SK-N-SH (cell line): ENCODE measurements around the gene COL4A2. TPM values are rescaled to one million over a fixed set of nuclear protein-coding genes. Genes with fewer than 3 reads are reported as not detected.

ENCODE experiments used
- CTCF ChIA-PET: fragments of 300-600, 350-600 bp; formaldehyde crosslinking; extraction: SDS; loops from one replicate; lab custom pipeline; 2021; lab: Yijun Ruan, JAX
- POLR2A ChIA-PET: fragments of 350-600 bp; sonication (Branson Sonifier 250); formaldehyde crosslinking; extraction: SDS; loops from one replicate; lab custom pipeline; 2020; ENCODE audit warnings: antibody characterized with exemption, inconsistent platforms; lab: Yijun Ruan, JAX
- DNase-seq: peaks from one replicate; pipeline ENCODE4 v3.0.0; 2012
- H2AFZ ChIP-seq: fragments of 200-600 bp; sonication (generic); 2 replicates; pipeline ENCODE4 v1.8.1; 2016; ENCODE audit warnings: antibody characterized with exemption, mild to moderate bottlenecking, low read depth
- H3F3A ChIP-seq: fragments of 200-600 bp; sonication (generic); replicated peaks from 2 replicates; pipeline ENCODE3; 2016; ENCODE audit warnings: antibody characterized with exemption, mild to moderate bottlenecking; ENCODE audit not compliant: insufficient read depth
- H3K27ac ChIP-seq, 2 experiments: fragments of 200-500 bp in 1 of 2; fragments of 200-600 bp in 1 of 2; sonication (Bioruptor generic) in 1 of 2; sonication (generic), shearing (Covaris generic) in 1 of 2; 2 replicates each; pipeline versions ENCODE4 v1.5.1 to v1.6.1; 2014 to 2016; ENCODE audit warnings: low read depth in 2 of 2, inconsistent platforms in 1 of 2, low read length in 1 of 2, mild to moderate bottlenecking in 1 of 2, mixed read lengths in 1 of 2
- H3K27me3 ChIP-seq: fragments of 200-600 bp; sonication (generic), shearing (Covaris generic); 2 replicates; pipeline ENCODE4 v1.6.1; 2016; ENCODE audit warnings: mixed run types; ENCODE audit not compliant: insufficient read depth
- H3K36me3 ChIP-seq, 2 experiments: fragments of 200-500 bp in 1 of 2; fragments of 200-600 bp in 1 of 2; sonication (Bioruptor generic) in 1 of 2; sonication (generic) in 1 of 2; replicated peaks in 1 of 2; 2 replicates each; pipeline versions ENCODE3 to v1.5.1; 2014 to 2016; ENCODE audit warnings: low read length in 1 of 2, mild to moderate bottlenecking in 1 of 2; ENCODE audit not compliant: insufficient read depth in 2 of 2, control insufficient read depth in 1 of 2
- H3K4me1 ChIP-seq, 2 experiments: fragments of 200-500 bp in 1 of 2; fragments of 200-600 bp in 1 of 2; sonication (Bioruptor generic) in 1 of 2; sonication (generic), shearing (Covaris generic) in 1 of 2; 2 replicates each; pipeline versions ENCODE4 v1.5.1 to v1.6.1; 2014 to 2016; ENCODE audit warnings: low read depth in 1 of 2, low read length in 1 of 2, mixed run types in 1 of 2; ENCODE audit not compliant: insufficient read depth in 2 of 2, control insufficient read depth in 1 of 2
- H3K4me2 ChIP-seq: fragments of 200-600 bp; sonication (generic), shearing (Covaris generic); 2 replicates; pipeline ENCODE4 v1.6.1; 2017; ENCODE audit warnings: mixed run types
- H3K4me3 ChIP-seq, 2 experiments: fragments of 200-500 bp in 1 of 2; fragments of 200-600 bp in 1 of 2; sonication (Bioruptor generic) in 1 of 2; sonication (generic), shearing (Covaris generic) in 1 of 2; 2 replicates each; pipeline versions ENCODE4 v1.5.1 to v1.8.1; 2014 to 2016; ENCODE audit warnings: low read depth in 2 of 2, inconsistent platforms in 1 of 2, low read length in 1 of 2, mild to moderate bottlenecking in 1 of 2, mixed read lengths in 1 of 2, moderate library complexity in 1 of 2
- H3K79me2 ChIP-seq: fragments of 200-600 bp; sonication (generic); 2 replicates; pipeline ENCODE4 v1.8.1; 2017; ENCODE audit warnings: mild to moderate bottlenecking; ENCODE audit not compliant: insufficient read depth
- H3K9ac ChIP-seq: fragments of 200-600 bp; sonication (generic); 2 replicates; pipeline ENCODE4 v1.6.1; 2017; ENCODE audit warnings: mixed run types
- H3K9me2 ChIP-seq: fragments of 200-600 bp; sonication (generic); 2 replicates; pipeline ENCODE4 v1.6.1; 2017; ENCODE audit warnings: mixed run types
- H3K9me3 ChIP-seq: fragments of 200-600 bp; sonication (generic); 2 replicates; pipeline ENCODE4 v1.6.1; 2017; ENCODE audit warnings: mixed run types, mild to moderate bottlenecking, moderate library complexity
- H4K20me1 ChIP-seq: fragments of 200-600 bp; sonication (generic); 2 replicates; pipeline ENCODE4 v1.6.1; 2017; ENCODE audit warnings: mild to moderate bottlenecking, mixed run types; ENCODE audit not compliant: insufficient read depth
- FOSL2 ChIP-seq: IDR thresholded peaks from 2 replicates; pipeline ENCODE4 v1.4.0; 2012; ENCODE audit warnings: low read depth, mild to moderate bottlenecking, moderate library complexity, borderline replicate concordance
- FOXJ3 ChIP-seq: sonication (generic); formaldehyde crosslinking; IDR thresholded peaks from 2 replicates; pipeline ENCODE4 v1.5.1; 2020; ENCODE audit warnings: mild to moderate bottlenecking, missing genetic modification reagents
- FOXM1 ChIP-seq: IDR thresholded peaks from 2 replicates; pipeline ENCODE4 v1.4.0; 2012; ENCODE audit warnings: low read depth, mild to moderate bottlenecking
- GATA2 ChIP-seq: sonication (generic); formaldehyde crosslinking; IDR thresholded peaks from 2 replicates; pipeline ENCODE4 v1.5.0; 2020; ENCODE audit warnings: mild to moderate bottlenecking, missing genetic modification reagents
- JUND ChIP-seq: IDR thresholded peaks from 2 replicates; pipeline ENCODE4 v1.4.0; 2012
- MAX ChIP-seq: IDR thresholded peaks from 2 replicates; pipeline ENCODE4 v1.4.0; 2012; ENCODE audit warnings: low read depth
- NFIC ChIP-seq: IDR thresholded peaks from 2 replicates; pipeline ENCODE4 v1.4.0; 2012; ENCODE audit warnings: borderline replicate concordance
- PBX3 ChIP-seq: IDR thresholded peaks from 2 replicates; pipeline ENCODE4; 2012
- POLR2AphosphoS5 ChIP-seq: IDR thresholded peaks from 2 replicates; pipeline ENCODE4 v1.6.1; 2012; ENCODE audit warnings: low read depth, low read length
- RAD21 ChIP-seq: IDR thresholded peaks from 2 replicates; pipeline ENCODE4 v1.6.1; 2012; ENCODE audit warnings: mild to moderate bottlenecking, low read length
- TEAD4 ChIP-seq: IDR thresholded peaks from 2 replicates; pipeline ENCODE4 v1.4.0; 2012; ENCODE audit warnings: mild to moderate bottlenecking, borderline replicate concordance; ENCODE audit not compliant: insufficient read depth
- USF2 ChIP-seq: fragments of 150-350 bp; IDR thresholded peaks from 2 replicates; pipeline ENCODE4 v1.6.1; 2017; ENCODE audit warnings: antibody characterized with exemption, low read length, low read depth, borderline replicate concordance
- WGBS: methylation state at CpG from one replicate; pipeline ENCODE4 v1.1.6; 2017; ENCODE audit warnings: low lambda C conversion rate; 5-methylcytosine and 5-hydroxymethylcytosine counted together
- polyA plus RNA-seq, 3 experiments: library from polyadenylated mRNA; depleted of rRNA; stranded (reverse); fragments of >200 nt; gene quantifications; 2 replicates each; pipeline ENCODE4 v1.2.3, GENCODE V29; 2012
- TF ChIP-seq, protein P1 (sequence below): fragments of 200-600 bp; sonication (generic); IDR thresholded peaks from 2 replicates; pipeline ENCODE4 v1.6.1; 2017; ENCODE audit warnings: antibody characterized with exemption, mild to moderate bottlenecking, moderate library complexity
- TF ChIP-seq, protein P2 (sequence below): IDR thresholded peaks from 2 replicates; pipeline ENCODE4 v1.4.0; 2012; ENCODE audit warnings: low read depth, borderline replicate concordance

COL4A2 gene
- polyA plus RNA-seq, 1 of the 3 experiments (the other 2 are of a cell fraction): 137 TPM

DNA sequence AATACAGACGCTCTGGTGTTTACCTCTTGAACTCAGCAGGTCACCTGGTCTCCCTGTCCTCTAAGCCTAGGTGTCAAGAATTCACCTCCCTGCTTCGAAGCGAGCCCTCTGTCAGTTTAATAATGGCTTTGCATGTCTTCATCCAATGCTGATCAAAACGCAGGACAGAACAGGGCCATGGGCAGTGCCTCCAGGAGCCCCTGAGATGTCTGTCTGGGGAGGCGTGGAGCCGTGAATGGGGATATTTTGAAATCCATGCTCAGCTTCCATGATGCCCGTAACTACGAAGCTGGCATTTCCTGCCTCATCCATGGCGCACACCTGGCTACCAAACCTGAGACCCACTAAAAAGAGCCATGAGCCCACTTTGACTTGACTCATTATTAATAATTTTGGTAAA, 140.7 kb downstream of the COL4A2 start (continued):
- TF ChIP-seq, protein P1, sequence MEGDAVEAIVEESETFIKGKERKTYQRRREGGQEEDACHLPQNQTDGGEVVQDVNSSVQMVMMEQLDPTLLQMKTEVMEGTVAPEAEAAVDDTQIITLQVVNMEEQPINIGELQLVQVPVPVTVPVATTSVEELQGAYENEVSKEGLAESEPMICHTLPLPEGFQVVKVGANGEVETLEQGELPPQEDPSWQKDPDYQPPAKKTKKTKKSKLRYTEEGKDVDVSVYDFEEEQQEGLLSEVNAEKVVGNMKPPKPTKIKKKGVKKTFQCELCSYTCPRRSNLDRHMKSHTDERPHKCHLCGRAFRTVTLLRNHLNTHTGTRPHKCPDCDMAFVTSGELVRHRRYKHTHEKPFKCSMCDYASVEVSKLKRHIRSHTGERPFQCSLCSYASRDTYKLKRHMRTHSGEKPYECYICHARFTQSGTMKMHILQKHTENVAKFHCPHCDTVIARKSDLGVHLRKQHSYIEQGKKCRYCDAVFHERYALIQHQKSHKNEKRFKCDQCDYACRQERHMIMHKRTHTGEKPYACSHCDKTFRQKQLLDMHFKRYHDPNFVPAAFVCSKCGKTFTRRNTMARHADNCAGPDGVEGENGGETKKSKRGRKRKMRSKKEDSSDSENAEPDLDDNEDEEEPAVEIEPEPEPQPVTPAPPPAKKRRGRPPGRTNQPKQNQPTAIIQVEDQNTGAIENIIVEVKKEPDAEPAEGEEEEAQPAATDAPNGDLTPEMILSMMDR: no peak
- no peak for TF ChIP-seq JUND
- no peak for TF ChIP-seq NFIC
- TF ChIP-seq RAD21: no peak
- TF ChIP-seq GATA2 (CRISPR knock-in tag): no peak

GRCh38 chr13:110448230-110448629, 141.1 kb downstream of the COL4A2 start:
- no peaks in the 10 kb centered on the region for H3K27me3 ChIP-seq
- peak overlapping the region in 1 of 2 experiments; percentile 22; a peak in 2 of 4 replicates for H3K27ac ChIP-seq
- peaks cover 6 to 44% of the 10 kb centered on the region in 2 experiments for H3K36me3 ChIP-seq
- no peaks in the 10 kb centered on the region for H3K79me2 ChIP-seq
- H3K9me3 ChIP-seq: no peaks in the 10 kb centered on the region
- no peaks in the 10 kb centered on the region for H4K20me1 ChIP-seq
- H2AFZ ChIP-seq: no peak overlapping the region
- H3K9ac ChIP-seq: no peak overlapping the region
- peaks cover 3 to 12% of the 10 kb centered on the region in 2 experiments; a peak in 3 of 4 replicates for H3K4me1 ChIP-seq
- H3K4me3 ChIP-seq: no peak overlapping the region
- ChIA-PET CTCF (interaction anchor here (1.9 kb wide), 1 partner anchor 8 kb away, joined by 6 read pairs; no protein-coding TSS in a partner anchor), POLR2A (no interaction called here)
- H3F3A ChIP-seq: peaks cover 5% of the 10 kb centered on the region
- no peak for DNase-seq
- H3K4me2 ChIP-seq: no peak overlapping the region
- TF ChIP-seq FOSL2: no peak
- no peak for TF ChIP-seq POLR2AphosphoS5
- no peak for TF ChIP-seq PBX3
- TF ChIP-seq, protein P2, sequence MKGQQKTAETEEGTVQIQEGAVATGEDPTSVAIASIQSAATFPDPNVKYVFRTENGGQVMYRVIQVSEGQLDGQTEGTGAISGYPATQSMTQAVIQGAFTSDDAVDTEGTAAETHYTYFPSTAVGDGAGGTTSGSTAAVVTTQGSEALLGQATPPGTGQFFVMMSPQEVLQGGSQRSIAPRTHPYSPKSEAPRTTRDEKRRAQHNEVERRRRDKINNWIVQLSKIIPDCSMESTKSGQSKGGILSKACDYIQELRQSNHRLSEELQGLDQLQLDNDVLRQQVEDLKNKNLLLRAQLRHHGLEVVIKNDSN: no peak
- no peak for TF ChIP-seq MAX
- 0 out of 2 replicates have a peak, but pooled peaks have one; percentile 41 for TF ChIP-seq TEAD4
- TF ChIP-seq FOXM1: no peak
- 61% methylated on average over 8 of the region's 8 CpGs for WGBS
- no peaks in the 10 kb centered on the region for H3K9me2 ChIP-seq

- TF ChIP-seq JUND (no peak), MAX (no peak), USF2 (no peak), FOXJ3 (CRISPR knock-in tag) (no peak)
- Histone ChIP-seq H3K4me2 (no peak overlapping the region), H3K4me1 (peaks cover 0 to 12% of the 10 kb centered on the region in 2 experiments; a peak in 3 of 4 replicates), H2AFZ (no peak overlapping the region), H3K36me3 (peaks cover 6 to 44% of the 10 kb centered on the region in 2 experiments), H3K9me3 (no peaks in the 10 kb centered on the region), H3K9ac (no peak overlapping the region), H3K9me2 (no peaks in the 10 kb centered on the region), H3K79me2 (no peaks in the 10 kb centered on the region), H4K20me1 (no peaks in the 10 kb centered on the region), H3K27ac (no peak overlapping the region; a peak in 1 of 4 replicates), H3K4me3 (no peak overlapping the region), H3F3A (peaks cover 5% of the 10 kb centered on the region), H3K27me3 (no peaks in the 10 kb centered on the region)
- WGBS: 96% methylated on average over 12 of the region's 12 CpGs
- DNase-seq: no peak
- ChIA-PET POLR2A (no interaction called here), CTCF (no interaction called here)
These were observed 141.6 kb downstream of the COL4A2 start for GRCh38 chr13:110448677-110449076.
